ENCODE data around the gene WBP1. TPM values are rescaled to one million over a fixed set of nuclear protein-coding genes. Genes with fewer than 3 reads are reported as not detected.
A peak's percentile ranks its signal among the peaks of the same experiment; 100 is the strongest.
"Not testable (repeated sequence)": the region's sequence is repeated elsewhere in the genome, so short reads cannot be mapped to it uniquely, and the experiment has no call there.

WBP1 gene
- total RNA-seq, 1 donor from 2014 or later, result 28.8 TPM

DNA sequence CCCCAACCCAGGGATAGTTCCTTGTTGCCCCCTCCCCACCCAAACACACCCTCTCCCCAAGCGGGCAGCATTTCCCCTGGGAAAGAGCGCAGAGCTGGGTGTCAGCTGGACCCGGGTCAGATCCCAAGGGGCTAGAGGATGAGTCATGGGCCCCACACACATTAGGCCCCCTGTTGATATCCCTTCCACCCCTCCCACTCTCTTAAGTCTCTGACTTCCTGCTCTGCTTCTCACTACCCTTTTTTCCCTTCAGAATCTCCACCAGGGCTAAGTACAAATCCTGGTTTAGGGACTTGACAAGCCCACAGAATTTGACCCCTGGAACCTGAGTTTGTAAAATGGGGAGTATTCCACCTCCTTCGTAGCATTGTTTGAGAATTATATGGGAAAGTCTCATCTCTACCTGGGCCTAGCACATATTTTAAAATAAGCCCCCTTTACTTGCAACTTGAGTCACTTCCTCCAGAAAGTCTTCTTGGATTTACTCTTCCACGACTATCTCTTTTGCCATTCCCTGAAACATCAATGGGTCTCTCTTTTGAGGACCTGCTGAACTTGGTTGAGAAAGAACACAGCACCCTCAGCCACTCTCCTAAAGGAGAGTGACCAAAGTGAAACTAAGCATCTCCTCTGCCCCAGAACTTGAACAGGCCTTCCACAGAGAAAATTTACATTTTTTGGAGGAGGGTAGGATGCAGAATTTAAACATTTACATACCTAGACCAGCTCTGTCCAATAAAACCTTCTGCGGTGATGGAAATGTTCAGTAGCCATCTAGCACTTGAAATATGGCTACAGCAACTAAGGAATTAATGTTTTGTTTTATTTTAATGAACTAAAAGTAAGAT, 21.2 kb upstream of the WBP1 start:
- H3K27ac Mint-ChIP-seq, result no peak overlapping the region
- H3K36me3 Mint-ChIP-seq (ENCODE audit: low read depth), result no peaks in the 10 kb centered on the region
- intact Hi-C loops (cut with micrococcal nuclease), result no loop called here
- DNase-seq, result no peak
- no peak overlapping the region for H3K4me3 Mint-ChIP-seq
- peaks cover 9% of the 10 kb centered on the region for H3K4me1 Mint-ChIP-seq
- no peaks in the 10 kb centered on the region for H3K9me3 Mint-ChIP-seq
- peaks cover 27% of the 10 kb centered on the region for H3K27me3 Mint-ChIP-seq

DNA sequence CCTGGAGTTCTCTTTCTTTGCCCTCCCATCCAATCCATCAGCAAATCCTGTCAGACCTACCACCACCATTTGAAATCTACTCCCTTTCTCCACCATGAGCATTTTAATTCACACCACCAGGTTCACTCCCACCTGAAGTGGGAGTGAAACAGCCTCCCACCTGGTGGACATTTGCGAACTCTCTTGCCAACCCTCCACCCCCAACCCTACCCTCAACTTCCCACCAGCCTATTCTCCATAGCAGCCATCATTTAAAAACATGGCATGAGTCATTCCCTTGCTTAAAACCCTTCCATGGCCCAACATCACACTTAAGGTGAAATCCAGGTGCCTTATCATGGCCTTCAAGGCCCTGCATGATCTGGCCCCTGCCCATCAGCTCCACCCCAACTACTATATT, 20.0 kb upstream of the WBP1 start:
- H3K4me1 Mint-ChIP-seq, result peaks cover 11% of the 10 kb centered on the region
- DNase-seq, result no peak
- H3K36me3 Mint-ChIP-seq (ENCODE audit: low read depth), result no peaks in the 10 kb centered on the region
- intact Hi-C loops (cut with micrococcal nuclease), result no loop called here
- no peaks in the 10 kb centered on the region for H3K9me3 Mint-ChIP-seq
- no peak overlapping the region for H3K27ac Mint-ChIP-seq
- H3K27me3 Mint-ChIP-seq, result peaks cover 35% of the 10 kb centered on the region
- no peak overlapping the region for H3K4me3 Mint-ChIP-seq

DNA sequence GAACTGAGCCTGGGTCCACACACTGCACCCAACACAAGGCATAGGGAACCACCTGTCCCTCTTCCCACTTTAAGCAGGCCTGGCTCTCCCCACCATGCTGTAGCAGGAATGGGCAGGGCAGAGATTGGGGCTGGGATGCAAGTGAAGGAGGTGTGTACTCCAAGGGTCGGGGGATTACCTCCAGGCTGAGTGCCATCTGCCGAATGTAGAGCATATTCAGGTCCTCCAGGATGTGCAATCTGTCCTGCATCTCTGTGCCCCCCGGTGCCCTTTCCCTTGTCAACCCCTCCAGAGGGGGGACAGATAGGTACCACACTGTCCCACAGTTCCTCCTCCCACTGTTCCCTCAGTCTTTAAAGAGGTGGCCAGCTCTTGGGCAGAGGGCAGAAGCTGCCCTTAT, 18.9 kb upstream of the WBP1 start:
- no peaks in the 10 kb centered on the region for H3K9me3 Mint-ChIP-seq
- H3K36me3 Mint-ChIP-seq (ENCODE audit: low read depth), result no peaks in the 10 kb centered on the region
- peaks cover 40% of the 10 kb centered on the region for H3K27me3 Mint-ChIP-seq
- no peak overlapping the region for H3K4me3 Mint-ChIP-seq
- H3K4me1 Mint-ChIP-seq, result peaks cover 11% of the 10 kb centered on the region
- H3K27ac Mint-ChIP-seq, result no peak overlapping the region
- no peak for DNase-seq
- intact Hi-C loops (cut with micrococcal nuclease), result no loop called here

DNA sequence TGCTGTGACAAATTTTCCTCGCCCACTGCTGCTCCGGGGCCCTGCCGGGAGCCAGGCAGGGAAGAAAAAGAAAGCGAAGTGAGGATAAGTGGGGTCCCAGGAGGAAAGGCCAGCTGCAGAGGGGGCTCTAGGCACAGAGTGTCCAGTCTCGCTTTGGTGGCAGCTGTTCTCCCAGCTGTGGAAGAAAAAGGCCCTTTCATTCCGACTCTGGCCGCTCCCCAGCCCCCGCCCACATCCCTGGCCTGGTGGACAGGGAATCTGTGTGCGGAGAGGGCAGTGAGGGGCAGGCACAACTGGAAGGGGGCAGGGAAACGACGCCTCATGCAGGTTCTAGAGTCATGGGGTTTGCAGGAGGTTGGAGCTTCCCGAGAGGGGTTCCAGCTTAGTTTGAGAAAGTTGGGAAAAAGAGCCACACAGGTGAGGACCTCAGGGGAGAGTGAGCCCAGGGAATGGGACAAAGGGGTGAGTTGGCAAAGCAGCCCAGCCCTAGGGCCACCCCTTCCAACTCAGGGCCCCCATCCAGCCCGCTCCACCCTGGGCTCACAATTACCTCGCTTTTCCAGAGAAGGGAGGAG, 18.3 kb upstream of the WBP1 start:
- DNase-seq, result no peak
- H3K9me3 Mint-ChIP-seq, result no peaks in the 10 kb centered on the region
- intact Hi-C loops (cut with micrococcal nuclease), result loop anchor here (1.0 kb wide), 1 partner anchor 14 kb away; no protein-coding TSS in a partner anchor
- no peak overlapping the region for H3K27ac Mint-ChIP-seq
- H3K4me1 Mint-ChIP-seq, result peaks cover 13% of the 10 kb centered on the region
- peak overlapping the region; percentile 49 for H3K4me3 Mint-ChIP-seq
- H3K27me3 Mint-ChIP-seq, result peaks cover 45% of the 10 kb centered on the region
- no peaks in the 10 kb centered on the region for H3K36me3 Mint-ChIP-seq (ENCODE audit: low read depth)

DNA sequence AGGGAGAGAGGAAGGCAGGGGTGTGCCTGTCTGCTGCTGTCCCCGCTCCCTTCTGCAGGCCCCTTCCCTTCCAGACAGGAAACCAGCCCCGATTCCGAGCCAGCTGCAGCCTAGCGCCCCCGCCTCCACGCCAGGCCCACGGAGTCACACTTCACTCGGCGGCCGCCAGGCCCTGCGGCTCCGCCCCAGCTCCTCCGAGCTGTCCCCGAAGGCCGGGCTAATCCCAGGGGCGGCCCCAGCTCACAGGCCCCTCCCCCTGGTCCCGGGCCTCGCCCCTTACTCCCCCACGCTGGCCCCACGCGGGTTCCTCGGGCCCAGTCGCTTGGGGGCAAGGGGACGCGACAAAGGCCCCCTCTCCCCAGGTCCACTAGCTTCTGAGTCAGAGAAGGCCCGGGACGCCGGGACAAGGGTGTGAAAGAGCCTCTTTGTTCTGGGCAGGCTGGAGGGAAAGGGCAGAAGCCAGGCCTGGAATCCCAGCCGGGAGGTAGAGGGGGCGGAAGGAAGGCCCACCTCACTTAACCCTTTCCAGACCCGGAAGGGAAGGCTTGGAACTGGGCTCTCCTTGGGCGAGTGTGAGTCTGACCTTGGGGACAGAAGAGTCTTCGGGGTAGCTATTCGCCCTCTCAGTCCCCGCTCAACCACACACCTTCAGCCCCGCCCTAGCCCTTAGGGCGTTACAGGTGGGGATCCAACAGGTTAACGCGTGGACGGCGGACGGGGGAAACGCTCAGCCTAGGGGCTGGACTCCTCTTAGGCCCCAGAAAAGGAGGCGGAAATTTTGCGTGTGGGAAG, 17.7 kb upstream of the WBP1 start:
- Mint-ChIP-seq H3K4me1 (peaks cover 13% of the 10 kb centered on the region), H3K9me3 (no peaks in the 10 kb centered on the region), H3K36me3 (ENCODE audit: low read depth) (no peaks in the 10 kb centered on the region), H3K27ac (no peak overlapping the region), H3K4me3 (peak overlapping the region; percentile 65), H3K27me3 (peaks cover 49% of the 10 kb centered on the region)
- peak; percentile 83 for DNase-seq
- intact Hi-C loops (cut with micrococcal nuclease), result loop anchor here (1.0 kb wide), 1 partner anchor 14 kb away; no protein-coding TSS in a partner anchor

DNA sequence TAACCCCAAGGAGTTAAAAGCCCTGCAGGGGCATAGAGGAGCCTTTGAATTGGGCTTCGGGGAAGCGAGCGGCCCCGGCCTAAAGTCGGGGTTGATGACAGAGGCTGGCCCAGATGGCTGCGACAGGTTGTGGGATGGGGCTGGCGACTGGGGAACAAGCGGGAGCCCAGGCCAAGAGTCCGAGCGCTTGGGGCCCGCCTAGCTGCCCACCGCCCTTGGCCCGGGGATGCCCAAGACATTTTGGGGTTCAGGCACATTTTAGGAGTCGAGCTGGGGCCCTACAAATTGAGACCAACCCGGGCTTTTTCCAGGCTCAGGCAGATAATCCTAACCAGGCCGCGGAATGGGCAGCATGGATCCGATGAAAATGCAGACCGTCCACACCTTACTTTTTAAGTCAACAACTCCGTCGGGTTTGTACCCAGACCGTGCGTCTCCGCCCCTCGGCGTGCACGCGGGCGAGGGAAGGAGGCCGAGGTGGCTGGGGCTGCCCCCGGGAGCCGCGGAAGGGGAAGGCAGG, 17.0 kb upstream of the WBP1 start:
- Mint-ChIP-seq H3K27me3 (peaks cover 50% of the 10 kb centered on the region), H3K4me3 (peak overlapping the region; percentile 65), H3K4me1 (peaks cover 13% of the 10 kb centered on the region), H3K36me3 (ENCODE audit: low read depth) (no peaks in the 10 kb centered on the region), H3K27ac (no peak overlapping the region), H3K9me3 (no peaks in the 10 kb centered on the region)
- intact Hi-C loops (cut with micrococcal nuclease), result no loop called here
- no peak for DNase-seq

DNA sequence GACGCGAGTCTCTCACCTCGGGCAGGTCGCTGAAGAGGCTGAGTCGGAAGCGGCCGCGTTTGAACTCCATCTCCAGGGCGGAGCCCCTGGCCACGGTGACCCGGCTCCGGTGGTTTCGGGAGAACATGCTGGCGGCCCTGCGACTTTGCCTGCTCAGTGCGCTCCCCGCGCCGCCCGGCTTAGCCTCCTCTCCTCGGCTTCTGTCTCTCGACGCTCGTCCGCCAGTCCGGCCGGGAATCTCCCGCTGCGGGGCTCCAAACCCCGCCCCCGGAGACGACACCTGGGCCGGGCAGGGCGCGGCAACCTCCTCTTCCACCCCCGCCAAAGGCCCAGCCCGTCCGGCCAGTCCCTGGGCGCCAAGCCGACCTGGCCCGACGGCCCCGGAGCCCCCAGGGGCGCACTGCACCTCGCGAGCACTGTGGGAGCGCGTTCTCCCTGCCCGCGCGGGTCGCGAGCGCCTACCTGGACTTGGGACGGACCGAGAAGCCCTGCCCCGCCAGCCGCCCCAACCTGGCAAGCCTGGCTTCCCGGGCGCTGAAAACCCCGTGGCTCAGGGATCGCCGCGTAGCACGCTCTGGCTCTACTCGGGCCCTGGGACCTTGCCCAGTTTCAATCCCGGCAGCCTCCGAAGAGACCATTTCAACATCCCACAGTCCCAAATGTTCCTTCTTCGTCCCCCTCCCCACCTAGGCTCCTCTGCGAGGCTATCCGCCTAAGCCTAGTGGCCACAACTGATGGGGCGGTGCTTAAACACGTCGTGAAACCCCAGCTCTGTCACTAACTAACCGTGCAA, 16.4 kb upstream of the WBP1 start, which contains the start of gene RTKN:
Gene RTKN, minus strand, starts transcription at position 248 of the 793 bp plus-strand sequence. Its CDS starts 121 bp downstream, at position 127.
- H3K9me3 Mint-ChIP-seq, result no peaks in the 10 kb centered on the region
- intact Hi-C loops (cut with micrococcal nuclease), result no loop called here
- DNase-seq, result peak; percentile 80
- H3K36me3 Mint-ChIP-seq (ENCODE audit: low read depth), result no peaks in the 10 kb centered on the region
- no peak within 1 kb of the TSS for H3K27ac Mint-ChIP-seq
- H3K27me3 Mint-ChIP-seq, result peaks cover 52% of the 10 kb centered on the region
- peaks cover 13% of the 10 kb centered on the region for H3K4me1 Mint-ChIP-seq
- H3K4me3 Mint-ChIP-seq, result peak within 1 kb of the TSS; percentile 79

DNA sequence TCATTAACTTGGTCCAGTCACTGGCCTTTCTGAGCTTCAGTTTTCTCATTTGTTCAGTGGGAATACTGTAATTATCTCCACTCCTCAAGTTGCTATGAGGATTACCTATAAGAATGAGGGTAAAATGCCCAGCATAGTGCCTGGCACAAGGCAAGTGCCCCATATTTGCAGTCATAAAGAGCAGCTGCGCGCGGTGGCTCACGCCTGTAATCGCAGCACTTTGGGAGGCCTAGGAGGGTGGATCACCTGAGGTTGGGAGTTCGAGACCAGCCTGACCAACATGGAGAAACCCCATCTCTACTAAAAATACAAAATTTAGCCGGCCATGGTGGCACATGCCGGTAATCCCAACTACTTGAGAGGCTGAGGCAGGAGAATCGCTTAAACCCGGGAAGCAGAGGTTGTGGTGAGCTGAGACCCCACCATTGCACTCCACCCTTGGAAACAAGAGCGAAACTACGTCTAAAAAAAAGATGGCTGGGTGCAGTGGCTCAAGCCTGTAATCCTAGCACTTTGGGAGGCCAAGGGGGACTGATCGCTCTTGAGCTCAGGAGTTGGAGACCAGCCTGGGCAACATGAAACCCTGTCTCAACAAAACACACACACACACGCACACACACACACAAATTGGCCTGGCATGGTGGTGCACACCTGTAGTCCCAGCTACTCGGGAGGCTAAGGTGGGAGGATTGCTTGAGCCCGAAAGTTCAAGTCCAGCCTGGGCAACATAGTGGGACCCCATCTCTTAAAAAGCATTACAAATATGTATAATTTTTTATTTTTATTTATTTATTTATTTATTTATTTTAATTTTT, 15.5 kb upstream of the WBP1 start:
- Mint-ChIP-seq H3K27me3 (peaks cover 56% of the 10 kb centered on the region), H3K4me3 (peak overlapping the region; percentile 79)

DNA sequence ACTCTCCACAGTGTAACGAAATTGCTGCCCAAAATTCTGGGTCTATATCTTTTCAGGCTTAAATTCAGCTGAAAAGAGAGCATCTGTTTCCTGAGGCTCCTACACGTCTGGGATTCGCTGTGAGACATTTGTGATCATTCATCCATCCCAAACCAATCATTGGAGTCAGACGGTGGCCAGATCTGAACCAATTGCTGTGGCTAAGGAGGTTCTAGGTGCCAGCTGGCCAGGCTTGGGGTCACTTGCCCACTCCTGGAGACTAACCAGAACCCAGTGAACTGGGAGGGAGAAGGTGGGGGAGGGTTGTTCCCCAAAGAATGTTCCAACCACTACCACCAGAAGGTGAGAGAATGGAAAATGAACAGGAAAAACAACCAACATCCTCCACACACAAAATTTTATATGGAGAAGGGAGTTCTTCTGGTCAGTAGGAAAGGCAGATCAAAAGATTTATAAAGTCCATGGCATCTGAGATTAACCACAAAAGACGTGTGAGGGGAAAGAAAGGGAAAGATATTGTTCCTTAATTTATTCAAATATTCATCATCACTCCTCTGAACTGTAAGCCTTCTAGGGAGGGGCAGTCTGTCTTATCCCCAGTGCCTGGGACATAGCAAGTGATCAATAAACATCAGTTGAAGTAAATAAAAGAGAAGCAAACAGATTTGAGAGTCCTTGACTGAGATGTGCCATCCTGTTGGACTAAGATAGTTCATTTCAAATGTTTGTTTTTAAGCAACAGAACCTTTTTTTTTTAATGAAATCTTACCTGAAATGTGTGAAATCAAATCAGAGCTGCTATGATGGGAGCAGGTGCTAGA, 13.5 kb upstream of the WBP1 start:
- Mint-ChIP-seq H3K27me3 (peaks cover 41% of the 10 kb centered on the region), H3K27ac (no peak overlapping the region), H3K9me3 (no peaks in the 10 kb centered on the region), H3K4me1 (peaks cover 10% of the 10 kb centered on the region), H3K36me3 (ENCODE audit: low read depth) (no peaks in the 10 kb centered on the region), H3K4me3 (no peak overlapping the region)
- intact Hi-C loops (cut with micrococcal nuclease), result no loop called here
- DNase-seq, result no peak

More for the DNA sequence above, 15.5 kb upstream of the WBP1 start:
- H3K27ac Mint-ChIP-seq; DNase-seq; intact Hi-C loops (cut with micrococcal nuclease); H3K36me3 Mint-ChIP-seq (ENCODE audit: low read depth); H3K9me3 Mint-ChIP-seq: not testable (repeated sequence)
- peaks cover 11% of the 10 kb centered on the region for H3K4me1 Mint-ChIP-seq

DNA sequence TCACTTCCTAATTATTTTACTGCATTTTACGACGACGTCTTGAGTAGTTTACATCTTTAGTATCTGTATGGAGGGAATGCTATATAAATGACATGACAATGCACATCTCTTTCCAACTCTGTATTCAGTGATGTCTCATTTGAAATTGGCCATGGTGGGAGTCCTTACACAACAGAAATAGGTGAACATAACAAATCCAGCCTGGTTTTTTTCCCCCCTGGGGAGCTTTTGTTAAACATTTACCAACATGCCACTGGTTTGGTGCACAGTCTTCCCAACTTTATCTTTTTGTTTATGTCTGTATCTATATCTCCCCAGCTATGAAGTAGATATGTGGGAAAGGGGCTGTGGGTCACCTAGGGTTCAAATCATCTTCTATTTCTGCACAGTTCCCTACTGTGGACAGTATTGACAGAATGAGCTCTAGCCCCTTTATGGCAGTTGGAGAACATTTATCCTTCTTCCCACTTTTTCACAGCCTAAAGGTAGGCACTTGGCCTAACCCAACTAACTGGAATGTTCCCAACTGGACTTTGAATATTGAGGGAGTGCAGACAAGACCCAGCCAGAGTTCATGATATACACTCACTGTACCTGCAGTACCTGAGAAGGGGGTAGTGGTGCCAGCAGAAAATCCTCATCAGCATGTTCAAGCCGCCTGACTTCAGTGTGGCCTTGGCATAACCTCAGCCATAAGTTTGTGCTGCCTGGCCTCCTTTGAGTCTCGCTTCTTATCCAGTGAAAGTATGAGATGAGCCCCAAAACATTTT, 10.8 kb upstream of the WBP1 start:
- H3K36me3 Mint-ChIP-seq (ENCODE audit: low read depth), result no peaks in the 10 kb centered on the region

DNA sequence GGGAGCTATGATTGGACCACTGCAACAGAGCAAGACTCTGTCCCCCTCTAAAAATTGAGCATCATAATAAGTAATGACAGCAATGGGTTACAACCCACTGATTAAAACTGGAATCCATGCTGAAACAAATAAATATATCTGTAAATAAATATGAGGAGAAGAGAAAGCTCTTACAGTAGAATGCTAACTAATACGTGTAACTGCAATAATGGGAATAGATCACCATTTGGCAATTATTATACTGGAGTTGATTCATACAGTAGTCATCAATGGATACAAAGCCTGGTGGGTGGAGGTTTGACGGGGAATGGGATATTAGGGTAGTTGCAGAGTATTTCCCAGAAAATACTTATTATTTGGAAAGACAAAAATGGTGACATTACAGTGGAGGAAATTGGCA, 9.5 kb upstream of the WBP1 start:
- H3K9me3 Mint-ChIP-seq, result no peaks in the 10 kb centered on the region
- intact Hi-C loops (cut with micrococcal nuclease), result no loop called here
- no peak for DNase-seq
- H3K36me3 Mint-ChIP-seq (ENCODE audit: low read depth), result no peaks in the 10 kb centered on the region
- H3K4me1 Mint-ChIP-seq, result peaks cover 15% of the 10 kb centered on the region
- no peak overlapping the region for H3K4me3 Mint-ChIP-seq
- peaks cover 21% of the 10 kb centered on the region for H3K27me3 Mint-ChIP-seq
- H3K27ac Mint-ChIP-seq, result no peak overlapping the region

More for the DNA sequence above, 10.8 kb upstream of the WBP1 start:
- Mint-ChIP-seq H3K9me3 (no peaks in the 10 kb centered on the region), H3K27me3 (peaks cover 26% of the 10 kb centered on the region), H3K4me1 (peaks cover 4% of the 10 kb centered on the region), H3K4me3 (no peak overlapping the region), H3K27ac (no peak overlapping the region)
- intact Hi-C loops (cut with micrococcal nuclease), result no loop called here
- DNase-seq, result no peak
